Islet of Langerhans (tissue), 1 donor: Measurements from ENCODE around the gene SLC22A17.
"Not testable (repeated sequence)": the region's sequence is repeated elsewhere in the genome, so short reads cannot be mapped to it uniquely, and the experiment has no call there.

ENCODE experiments used
- FAIRE-seq: peaks from one replicate; lab custom pipeline; 2011; peaks lifted over from hg19 to GRCh38; lab: Jason Lieb, UNC

SLC22A17 gene

DNA sequence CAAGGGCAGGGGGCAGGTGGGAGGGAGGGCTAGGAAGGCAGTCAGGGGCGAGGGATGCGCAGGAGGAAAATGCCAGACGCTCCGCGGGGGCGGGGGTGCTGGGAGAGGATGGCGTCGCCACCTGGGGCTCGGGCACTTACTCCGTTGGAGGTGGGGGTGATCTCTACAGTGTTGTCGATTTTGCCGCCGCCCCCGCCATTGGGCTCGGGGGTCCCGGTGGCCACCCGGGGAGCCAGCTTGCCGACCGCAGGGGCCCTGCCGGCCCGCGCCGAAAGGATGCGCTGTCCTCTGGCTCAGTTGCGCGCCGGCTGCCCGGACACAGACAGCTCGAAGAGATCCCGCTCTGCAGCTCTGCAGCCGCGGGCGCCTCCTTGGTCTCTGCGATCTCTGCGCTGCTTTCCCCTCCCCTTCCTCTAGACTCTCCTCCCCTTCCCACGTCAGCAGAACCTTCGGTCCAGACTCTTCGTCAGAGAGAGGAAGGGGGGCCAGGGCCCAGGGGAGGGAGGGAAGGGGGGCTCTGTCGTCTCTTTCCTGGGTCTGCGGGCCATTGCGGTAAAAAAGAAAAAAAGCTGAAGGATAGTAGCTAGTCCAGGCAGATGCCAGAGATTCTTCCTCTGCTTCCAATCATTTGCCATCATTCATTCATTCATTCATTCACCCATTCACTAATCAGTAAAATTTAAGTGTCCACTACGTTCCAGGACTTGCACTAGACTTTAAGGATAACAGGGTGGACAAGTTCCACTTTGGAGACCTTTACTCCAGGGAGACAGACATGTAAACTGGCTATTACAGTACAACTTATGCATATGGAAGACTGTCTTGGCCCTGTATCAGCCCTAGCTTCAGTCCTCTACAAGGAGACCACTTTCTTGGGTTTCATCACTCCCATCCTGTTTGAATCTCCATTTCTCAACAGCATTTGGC, at the start of gene SLC22A17:
TSS of gene SLC22A17 (minus strand) at position 382 of the 927 bp plus-strand sequence.
- FAIRE-seq, result no peak

DNA sequence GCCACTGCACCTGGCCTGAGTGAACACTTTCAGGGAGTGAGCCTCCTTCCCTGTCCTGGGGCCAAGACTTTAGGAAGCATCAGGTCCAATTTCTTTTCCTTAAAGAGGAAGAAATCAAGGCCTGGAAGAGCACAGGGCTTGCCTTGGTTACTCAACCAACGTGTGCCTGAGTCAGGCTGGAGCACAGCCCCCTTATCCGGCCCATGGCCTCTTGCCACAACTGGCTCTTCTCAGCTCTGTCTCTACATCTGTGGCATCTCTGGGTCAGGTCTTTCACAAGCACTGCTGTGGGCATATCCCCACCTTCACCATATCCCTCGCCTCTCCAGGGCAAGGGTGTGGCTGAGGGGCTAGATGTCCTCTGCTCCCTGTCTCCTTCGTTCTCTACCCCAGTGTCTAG, 48.6 kb upstream of the SLC22A17 start:
- no peak for FAIRE-seq

DNA sequence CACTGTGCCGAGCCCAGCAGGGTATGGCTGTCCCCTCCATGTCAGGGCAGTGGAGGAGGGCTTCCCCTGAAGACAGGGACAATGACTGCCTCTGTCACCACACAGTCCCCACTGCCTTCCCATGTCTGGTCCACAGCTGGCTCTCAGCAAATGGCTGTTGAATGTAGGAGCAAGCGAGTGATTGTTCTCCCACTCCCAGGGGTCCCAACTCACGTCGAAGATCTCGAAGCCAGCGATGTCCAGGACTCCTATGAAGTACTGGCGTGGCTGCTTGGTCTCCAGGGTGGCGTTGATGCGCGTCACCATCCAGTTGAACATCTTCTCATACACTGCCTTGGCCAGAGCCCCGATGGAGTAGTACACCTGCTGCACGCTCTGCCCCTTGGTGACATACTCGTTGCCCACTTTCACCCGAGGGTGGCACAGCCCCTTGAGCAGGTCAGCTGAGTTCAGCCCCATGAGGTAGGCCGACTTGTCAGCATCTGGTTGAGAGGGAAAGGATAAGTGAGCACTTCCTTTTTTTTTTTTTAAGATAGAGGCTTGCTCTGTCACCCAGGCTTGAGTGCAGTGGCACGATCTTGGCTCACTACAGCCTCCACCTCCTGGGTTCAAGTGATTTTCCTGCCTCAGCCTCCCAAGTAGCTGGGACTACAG, 47.9 kb upstream of the SLC22A17 start:
- FAIRE-seq, result not testable (repeated sequence)

DNA sequence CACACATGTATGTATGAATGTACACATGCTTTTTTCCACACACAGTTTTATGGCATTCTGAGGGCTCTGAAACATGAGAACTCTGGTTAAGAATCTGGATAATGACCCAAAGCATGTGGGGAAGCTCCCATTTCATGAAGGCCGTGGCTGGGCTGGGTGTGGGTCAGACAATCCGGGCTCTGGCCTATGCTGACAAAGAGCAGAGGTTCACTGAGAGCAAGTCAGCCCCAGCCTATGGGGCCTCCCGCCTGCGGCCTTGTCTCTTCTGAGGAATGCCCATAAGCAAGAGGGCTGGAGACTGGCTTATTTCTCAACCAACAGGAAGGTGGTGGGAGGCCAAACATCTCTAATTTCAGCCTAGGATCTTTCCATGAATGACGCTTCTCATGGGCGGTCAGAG, 46.9 kb upstream of the SLC22A17 start:
- no peak for FAIRE-seq

DNA sequence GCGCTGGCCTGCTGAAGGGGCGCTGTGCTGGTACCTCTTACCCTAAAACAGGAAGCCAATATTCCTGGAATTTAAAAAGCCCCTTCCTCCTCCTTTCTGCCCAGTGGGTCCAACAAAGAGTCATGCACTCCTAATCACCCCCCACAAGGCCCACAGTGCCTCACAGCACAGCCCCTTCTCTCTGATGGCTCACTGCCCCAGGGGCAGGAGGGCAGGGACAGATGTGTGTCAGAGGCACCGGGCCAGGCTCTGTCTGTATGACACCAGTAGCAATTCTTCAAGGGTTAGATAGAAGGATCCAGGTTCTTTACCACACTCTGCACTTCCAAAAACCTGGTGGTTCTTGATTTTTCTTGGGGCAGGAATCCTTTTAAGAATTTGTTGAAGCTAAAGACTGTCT, 46.4 kb upstream of the SLC22A17 start:
- no peak for FAIRE-seq

DNA sequence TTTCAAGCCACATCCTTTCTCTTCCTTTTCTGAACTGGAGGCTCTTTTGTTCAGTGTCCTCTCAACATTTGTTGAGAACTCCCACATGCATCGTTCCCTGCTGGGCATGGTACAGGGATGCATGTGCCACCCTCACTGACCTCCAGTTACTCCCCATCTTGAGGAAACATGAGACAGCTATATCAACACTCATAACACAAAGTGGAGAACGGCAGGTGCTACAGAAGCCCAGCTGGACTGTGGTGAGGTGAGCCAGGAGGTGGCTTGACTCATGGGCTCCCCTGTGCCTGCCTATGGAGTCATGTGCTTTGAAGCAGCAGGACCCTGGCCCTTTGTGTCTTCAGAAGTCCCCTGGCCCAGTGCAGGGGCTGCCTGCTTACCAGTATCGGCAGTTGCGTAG, 45.7 kb upstream of the SLC22A17 start:
- FAIRE-seq, result no peak

DNA sequence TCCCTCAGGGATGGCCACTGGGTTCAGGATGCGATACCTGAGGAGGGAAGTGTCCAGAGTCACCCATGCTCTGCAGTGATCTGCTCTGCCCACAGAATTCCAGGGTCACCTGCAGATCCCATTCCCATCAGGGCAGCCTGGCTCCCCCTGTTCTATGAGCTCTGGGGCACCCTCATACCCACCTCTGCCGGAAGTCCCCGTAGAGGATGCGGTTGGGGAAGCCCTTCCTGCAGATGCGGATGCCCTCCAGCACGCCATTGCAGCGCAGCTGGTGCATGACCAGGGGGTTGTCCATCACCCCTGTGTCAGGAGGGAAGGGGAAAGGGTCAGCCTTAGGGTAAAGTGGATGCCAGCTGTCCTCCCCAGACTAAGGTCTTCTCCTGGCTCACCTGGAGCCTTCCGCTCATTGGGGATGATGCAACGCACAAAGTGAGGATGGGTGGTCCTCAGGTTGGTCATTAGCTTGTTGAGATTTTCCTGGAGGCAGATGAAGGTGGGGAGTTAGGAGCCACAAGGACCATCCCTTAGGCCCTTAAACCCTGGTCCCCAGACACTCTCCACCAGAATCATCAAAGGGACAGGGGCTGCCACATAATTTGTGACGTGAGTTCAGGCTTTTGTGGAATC, 44.2 kb upstream of the SLC22A17 start:
- FAIRE-seq, result no peak

DNA sequence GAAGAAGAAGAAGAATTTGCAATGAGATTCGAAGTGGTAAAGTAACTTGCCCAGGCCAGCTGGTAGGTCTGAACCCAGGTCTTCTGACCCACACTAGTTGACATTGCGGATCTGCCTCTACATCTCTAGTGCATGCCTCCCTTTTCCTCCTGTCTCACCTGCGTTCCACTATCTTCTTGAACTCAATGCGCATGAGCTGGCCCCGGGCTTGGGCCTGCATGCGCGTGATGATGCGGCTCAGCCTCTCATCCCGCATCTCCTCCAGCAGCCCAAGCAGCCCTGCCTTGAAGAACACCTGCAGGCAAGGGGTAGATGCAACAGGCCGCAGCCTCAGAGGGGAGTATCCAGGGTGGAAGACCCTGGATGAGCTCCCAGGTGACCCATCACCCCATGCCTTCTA, 43.4 kb upstream of the SLC22A17 start:
- no peak for FAIRE-seq

DNA sequence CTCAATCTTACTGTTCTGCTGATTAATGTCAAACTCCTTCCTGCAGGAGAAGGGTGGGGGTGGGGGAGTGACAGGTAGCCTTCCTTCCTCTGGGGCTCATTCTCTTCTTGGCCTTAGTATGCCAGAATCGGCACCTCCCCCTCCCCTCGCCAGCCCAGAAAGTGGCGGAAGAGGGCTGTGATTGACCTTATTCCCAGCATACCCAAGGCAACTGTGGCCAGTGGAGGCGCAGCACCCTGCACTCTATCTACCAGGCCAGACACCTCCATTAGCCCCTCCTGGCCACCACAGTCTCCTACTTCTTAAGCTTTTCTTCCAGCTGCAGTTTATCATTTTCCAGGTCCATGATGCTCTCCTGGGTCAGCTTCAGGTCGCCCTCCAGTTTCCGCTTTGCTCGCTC, 39.9 kb upstream of the SLC22A17 start:
- no peak for FAIRE-seq

DNA sequence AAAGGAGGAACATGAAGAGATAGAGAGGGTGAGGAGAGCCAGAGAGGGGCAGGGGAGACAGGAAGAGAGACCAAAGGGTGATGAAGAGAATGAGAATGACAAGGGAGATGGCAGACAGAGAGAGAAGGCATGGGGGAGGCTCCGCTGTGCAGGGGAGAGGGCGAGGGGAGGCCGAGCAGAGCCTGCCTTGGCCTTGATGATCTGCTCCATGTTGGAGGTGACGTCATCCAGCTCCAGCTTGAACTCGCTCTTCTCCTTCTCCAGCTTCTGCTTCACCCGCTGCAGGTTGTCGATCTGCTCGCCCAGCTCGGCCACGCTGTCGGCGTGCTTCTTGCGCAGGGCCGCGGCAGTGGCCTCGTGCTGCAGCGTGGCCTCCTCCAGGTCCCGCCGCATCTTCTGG, 37.2 kb upstream of the SLC22A17 start:
- FAIRE-seq, result not testable (repeated sequence)

DNA sequence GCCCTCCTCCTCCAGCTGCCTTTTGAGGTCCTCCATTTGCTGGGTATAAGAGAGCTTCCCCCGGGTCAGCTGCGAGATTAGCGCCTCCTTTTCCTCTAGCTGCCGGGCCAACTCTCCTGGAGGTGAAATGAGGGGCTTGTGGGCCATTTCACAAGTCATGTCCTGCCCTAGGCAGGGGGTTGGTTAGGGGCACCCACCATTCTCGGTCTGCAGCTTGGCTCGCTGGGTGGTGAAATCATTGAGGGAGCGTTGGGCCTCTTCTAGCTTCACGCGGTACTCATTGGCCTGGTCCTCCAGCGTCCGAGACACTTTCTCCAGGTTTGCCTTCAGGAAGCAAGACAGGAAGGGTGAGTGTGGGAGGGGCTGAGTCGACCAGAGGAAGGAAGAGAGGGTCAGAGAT, 36.7 kb upstream of the SLC22A17 start:
- no peak for FAIRE-seq

DNA sequence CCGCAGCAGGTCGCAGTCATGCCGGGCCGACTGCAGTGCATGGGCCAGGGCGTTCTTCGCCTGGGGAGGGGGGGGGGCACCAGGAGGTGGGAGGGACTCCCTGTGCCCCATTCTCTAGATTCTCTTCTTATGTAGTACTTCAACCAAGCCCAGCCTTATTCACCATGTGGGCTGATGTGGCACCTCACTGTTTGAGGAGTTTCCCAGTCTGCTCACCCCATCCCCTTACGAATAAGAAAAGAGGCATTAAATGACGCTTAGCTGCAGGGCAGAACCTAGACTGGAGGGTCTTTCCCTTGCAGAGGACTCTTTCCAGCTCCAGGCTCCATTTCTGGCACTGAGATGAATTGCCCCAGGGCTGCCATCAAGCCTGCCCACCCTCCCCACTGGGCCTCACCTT, 36.3 kb upstream of the SLC22A17 start:
- no peak for FAIRE-seq

DNA sequence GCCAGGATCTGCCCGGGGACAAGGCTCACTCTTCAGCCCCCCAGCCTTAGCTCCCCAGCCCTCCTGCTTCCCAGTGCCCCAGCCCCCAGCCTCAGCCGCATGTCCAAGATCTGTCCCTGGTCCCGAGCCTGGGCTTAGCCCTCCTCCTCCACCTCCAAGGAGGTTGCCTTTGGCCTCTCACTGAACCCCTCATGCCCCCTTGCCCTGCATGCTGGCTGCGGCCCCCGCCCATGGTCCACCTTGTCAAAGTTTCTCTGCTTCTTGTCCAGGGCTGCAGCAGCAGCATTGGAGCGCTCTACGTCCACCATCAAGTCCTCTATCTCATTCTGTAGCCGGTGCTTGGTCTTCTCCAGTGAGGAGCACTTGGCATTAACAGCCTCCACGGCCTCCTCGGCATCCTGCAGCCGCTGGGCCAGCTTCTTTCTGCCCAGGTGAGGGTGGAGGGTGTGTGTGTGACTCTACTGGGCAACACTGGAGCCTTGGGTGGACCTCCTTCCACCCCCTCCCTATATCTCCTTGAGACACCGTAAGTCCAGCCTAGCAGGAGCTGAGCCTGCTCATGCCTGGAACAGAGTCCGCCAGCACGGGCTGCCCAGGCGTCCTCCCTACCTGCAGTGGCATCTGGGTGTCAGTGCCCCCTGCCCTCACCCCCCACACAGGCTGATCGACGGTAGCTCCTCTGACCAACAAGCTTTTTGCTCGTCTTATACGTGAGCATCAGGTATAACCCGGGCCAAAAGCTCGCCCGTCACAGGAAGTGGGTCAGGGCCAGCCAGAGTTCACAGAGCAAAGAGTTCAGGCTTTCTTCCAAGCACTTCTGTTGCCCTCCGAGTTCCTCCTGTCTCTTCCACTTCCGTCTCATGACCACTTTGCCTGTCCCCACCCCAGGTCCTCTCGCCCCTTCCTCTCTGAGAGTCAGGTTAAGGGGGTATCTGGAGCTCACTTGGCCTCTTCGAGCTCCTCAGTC, 35.5 kb upstream of the SLC22A17 start:
- no peak for FAIRE-seq

DNA sequence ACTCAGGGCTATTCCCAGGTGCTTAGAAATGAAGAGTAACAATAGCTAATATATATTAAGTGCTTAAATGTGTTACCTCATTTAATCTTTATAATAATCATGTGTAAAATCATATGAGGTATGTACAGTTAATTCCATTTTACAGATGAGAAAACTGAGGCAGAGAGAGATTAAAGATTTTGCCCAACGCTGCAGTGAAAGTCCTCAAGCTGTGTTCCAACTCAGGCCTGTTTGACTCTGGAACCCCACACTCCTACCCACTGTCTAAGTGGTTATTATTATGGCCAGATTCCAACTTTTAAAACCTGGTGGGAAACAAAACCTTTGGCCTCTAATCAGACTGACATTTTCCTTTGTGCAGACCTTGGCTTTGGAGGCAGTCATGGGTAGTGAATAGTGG, 34.3 kb upstream of the SLC22A17 start:
- FAIRE-seq, result no peak

DNA sequence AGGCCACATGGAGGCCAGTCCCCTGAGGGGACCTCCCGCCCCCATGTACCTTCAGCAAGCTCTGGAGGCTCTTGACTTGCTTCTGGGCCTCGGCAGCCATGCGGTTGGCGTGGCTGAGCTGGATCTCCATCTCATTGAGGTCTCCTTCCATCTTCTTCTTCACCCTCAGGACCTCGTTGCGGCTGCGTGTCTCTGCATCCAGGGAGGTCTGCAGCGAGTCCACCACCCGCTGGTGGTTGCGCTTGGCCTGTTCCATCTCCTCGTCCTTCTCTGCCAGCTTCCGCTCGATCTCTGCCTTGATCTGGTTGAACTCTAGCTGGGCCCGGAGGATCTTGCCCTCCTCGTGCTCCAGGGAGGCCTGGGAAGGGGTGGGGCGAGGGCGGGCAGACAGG, 33.6 kb upstream of the SLC22A17 start:
- not testable (repeated sequence) for FAIRE-seq

DNA sequence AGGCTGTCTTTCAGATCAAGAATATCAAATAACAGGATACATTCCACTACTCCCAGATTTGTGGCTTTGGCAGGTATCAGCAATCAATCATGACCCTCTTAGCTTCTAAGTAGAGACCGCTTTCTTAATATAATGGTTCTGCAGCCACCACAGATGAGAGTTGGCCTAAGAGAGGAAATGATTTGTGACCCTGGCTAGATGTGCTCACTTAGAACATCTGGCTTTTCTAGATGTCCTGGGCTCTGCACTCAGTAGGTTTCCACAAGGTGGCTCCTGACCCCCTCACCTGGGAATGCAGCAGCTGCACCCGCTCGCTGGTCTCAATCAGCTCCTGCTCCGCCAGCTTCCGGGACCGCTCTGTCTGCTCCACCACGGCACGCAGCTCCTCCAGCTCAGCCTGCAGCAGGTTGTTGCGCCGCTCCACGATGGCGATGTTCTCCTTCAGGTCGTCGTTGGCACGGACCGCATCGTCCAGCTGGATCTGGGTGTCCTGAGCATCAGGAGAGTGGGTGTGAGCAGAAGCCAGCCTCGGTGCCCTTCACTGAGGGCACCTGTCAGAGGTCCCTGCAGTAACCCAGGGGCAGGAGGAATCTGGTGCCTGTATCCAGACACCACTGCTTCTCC, 33.1 kb upstream of the SLC22A17 start:
- FAIRE-seq, result no peak

DNA sequence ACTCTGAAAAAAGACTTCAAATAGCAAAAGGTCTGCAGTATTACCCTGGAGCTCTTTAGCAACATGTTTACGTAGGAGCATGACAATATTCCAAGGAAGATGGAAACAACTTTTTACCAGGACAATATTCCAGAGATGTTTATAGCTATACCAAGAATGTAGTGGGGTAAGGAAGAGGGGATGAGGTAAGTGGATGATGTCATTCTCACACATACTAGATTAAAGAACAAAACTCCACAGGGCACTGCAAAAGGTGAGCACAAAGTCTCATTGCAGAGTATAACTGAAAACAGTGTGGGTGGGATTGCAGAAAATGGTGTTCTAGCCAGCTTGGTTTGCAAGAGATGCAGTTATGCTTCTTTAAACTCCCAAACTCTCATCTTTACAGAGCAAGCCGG, 32.6 kb upstream of the SLC22A17 start:
- FAIRE-seq, result no peak

DNA sequence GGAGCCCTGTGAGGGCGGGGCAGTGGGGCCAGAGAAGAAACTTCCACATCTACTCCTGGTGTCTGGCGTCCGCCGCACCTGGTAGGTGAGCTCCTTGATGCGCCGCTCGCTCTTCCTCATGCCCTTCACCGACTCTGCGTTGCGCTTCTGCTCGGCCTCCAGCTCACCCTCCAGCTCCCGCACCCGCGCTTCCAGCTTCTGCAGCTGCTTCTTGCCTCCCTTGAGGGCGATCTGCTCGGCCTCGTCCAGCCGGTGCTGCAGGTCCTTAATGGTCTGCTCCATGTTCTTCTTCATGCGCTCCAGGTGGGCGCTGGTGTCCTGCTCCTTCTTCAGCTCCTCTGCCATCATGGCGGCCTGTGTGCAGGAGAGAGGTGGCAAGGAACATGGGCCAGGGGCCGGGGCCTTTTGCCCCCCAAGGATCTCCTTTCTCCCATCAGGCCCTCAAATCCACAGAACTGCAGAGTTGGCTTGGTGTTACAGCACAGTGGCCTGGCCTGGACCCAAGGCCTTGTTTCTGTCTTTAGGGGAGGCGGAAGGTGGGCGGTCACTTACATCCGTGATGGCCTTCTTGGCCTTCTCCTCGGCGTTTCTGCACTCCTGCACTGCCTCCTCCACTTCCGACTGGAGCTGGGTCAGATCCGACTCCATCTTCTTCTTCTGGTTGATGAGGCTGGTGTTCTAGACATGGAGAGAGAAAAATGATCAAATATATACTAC, 31.8 kb upstream of the SLC22A17 start:
- no peak for FAIRE-seq

DNA sequence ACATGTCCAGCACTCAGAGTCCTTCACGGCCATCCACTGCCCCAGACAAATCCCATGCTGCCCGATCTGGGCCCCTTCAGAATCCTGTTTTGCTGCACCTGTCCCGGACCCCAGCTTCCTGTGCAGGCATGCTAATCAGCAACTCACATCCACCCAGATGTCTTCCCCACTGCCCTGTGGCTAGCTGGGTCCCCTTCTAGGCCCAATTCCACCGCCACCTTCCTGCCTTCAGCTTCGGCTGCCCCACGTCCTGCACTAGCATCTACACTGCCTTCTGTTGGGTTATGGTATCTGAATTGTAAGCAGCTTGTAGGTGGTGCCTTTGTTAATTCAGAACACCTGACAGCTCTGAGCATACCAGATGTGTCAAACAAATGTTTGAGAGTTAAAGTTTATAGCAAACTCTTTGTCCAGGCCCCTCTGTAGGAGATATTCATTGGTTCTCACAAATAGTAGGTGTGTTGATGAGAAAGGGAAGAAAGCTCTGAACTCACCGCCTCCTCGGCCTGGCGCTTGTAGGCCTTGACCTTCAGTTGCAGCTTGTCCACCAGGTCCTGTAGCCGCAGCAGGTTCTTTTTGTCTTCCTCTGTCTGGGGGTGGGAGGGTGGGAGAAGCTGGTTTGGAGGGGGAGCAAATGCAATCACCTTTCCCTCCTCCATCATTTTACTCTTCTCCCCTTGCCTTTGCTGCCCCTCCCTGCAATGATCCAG, 30.2 kb upstream of the SLC22A17 start:
- no peak for FAIRE-seq

DNA sequence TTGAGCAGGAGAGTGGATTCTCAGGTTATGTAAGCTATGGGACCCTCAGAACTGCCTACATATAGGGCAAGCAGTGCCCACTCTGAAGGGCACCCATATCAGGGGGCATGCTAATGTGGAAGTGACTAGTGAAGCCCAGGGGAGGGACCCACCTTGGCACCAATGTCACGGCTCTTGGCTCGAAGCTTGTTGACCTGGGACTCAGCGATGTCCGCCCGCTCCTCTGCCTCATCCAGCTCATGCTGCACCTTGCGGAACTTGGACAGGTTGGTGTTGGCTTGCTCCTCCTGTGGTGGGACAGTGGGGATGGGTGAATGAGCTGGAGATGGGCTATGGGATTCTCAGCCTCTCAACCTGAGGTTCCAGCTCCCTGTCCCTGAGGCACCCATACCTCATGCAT, 29.6 kb upstream of the SLC22A17 start:
- FAIRE-seq, result no peak
